GM12872 (cell line): Measurements from ENCODE around the gene NAALAD2.

Experiments used
- CTCF ChIP-seq: IDR thresholded peaks from 3 replicates; pipeline ENCODE4 v1.5.1; 2011; ENCODE audit warnings: low read depth, mild to moderate bottlenecking, low read length, moderate library complexity; ENCODE audit not compliant: insufficient read depth

The NAALAD2 gene

GRCh38 chr11:90179923-90180322 lies 45.5 kb downstream of the NAALAD2 start:
- TF ChIP-seq CTCF, result no peak

GRCh38 chr11:90187839-90188238 lies 53.4 kb downstream of the NAALAD2 start:
- no peak for TF ChIP-seq CTCF

DNA sequence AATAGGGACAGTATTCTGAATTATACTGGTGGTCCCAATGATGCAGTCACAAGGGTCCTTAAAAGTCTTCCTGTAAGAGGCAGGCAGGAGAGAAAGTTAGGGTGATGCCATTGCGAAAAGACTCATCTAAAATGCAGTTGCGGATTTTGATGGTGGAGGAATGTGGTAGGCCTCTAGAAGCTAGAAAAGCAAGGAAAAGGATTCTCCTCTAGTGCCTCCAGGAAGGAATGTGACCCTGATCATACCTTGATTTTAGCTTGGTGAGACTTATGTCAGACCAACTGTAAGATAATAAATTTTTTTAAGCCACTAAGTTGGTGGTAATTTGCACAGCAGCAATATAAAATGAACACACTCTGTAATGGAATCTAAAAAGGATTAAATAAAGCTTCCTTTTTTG lies 54.5 kb downstream of the NAALAD2 start:
- TF ChIP-seq CTCF, result no peak

DNA sequence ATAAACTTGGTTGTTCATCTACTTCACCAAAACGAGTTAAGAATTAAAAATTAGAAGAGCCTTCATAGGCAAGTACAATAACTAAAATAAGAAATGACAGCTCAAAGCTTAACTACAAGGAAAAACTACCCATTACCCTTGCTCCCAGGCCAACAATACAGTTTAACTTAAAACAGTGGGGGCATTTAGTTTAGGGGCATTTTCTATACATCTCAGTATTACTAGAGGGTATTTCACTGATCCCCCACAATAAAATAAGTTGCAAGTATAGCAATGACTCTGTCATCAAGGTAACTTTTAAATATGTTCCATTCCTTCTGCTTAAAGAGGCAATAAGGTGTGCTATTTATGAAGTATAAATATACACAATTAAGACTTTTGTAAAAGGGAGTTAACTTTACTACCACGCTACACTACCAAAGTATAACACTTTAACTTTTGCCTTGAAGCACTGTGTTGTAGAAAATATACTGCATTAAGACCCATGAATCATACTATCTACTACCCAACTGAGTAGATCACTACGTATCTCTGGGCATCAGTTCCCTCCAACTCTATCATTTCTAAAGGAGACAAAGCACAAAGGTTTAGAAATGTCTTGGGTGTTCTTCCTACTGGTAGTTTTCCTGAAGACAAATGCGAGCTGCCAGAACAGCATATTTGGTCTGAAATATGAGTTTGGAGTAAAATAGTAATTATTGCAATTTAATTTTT lies 58.6 kb downstream of the NAALAD2 start:
- TF ChIP-seq CTCF, result no peak

DNA sequence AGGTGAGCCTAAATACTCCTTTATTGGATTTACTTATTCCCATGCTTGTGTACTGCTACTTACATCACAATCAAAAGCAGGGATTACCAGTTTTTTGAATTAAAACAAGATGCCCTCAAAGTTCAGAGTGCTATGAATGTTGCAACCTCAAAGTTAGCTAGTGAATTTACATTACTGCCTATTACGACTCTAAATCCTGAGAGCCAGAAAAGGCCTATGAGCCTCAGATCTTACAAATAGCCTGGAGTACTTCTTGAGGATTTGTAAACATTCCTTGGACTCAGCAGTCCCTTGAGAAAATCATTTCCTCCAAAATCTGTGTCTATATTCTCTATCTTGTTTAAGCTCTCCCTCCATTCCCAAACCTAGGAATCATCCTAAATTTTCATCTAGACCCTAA lies 62.9 kb downstream of the NAALAD2 start:
- TF ChIP-seq CTCF, result no peak

GRCh38 chr11:90202342-90202741 lies 67.9 kb downstream of the NAALAD2 start:
- TF ChIP-seq CTCF, result no peak

GRCh38 chr11:90204407-90204806 lies 69.9 kb downstream of the NAALAD2 start:
- no peak for TF ChIP-seq CTCF
